Skin epidermis (tissue), 12 donors: ENCODE measurements around the gene FUNDC1.

Experiments
- H3K27ac ChIP-seq, 21 experiments: fragments of 200-600 bp; sonication (generic) in 11 of 21; one replicate each; pipeline ENCODE4 v1.5.0; 2020; ENCODE audit warnings: mild to moderate bottlenecking in 3 of 21, inconsistent platforms in 2 of 21, moderate library complexity in 2 of 21
- H3K4me3 ChIP-seq, 7 experiments: fragments of 200-600 bp; sonication (generic) in 2 of 7; one replicate each; pipeline ENCODE4 v1.5.0; 2020; ENCODE audit warnings: inconsistent platforms in 2 of 7, mild to moderate bottlenecking in 2 of 7, moderate library complexity in 1 of 7

FUNDC1 gene

GRCh38 chrX:44483965-44484606, 58.6 kb downstream of the FUNDC1 start:
- no peak overlapping the region for H3K4me3 ChIP-seq
- H3K27ac ChIP-seq: no peak overlapping the region

- Histone ChIP-seq H3K27ac (no peak overlapping the region), H3K4me3 (no peak overlapping the region)
These were observed 60.1 kb downstream of the FUNDC1 start for GRCh38 chrX:44482575-44482974.

GRCh38 chrX:44480591-44480990, 62.1 kb downstream of the FUNDC1 start:
- no peak overlapping the region for H3K4me3 ChIP-seq
- H3K27ac ChIP-seq: no peak overlapping the region

GRCh38 chrX:44474410-44474809, 68.2 kb downstream of the FUNDC1 start:
- no peak overlapping the region for H3K4me3 ChIP-seq
- no peak overlapping the region for H3K27ac ChIP-seq
